Spleen (tissue), 7 donors: ENCODE data around the gene SMARCC2.

Experiments used
- CTCF ChIP-seq, 11 experiments: fragments of 200-600 bp in 7 of 11; fragments of 450-650 bp in 4 of 11; sonication (generic) in 4 of 11; IDR thresholded peaks in 8 of 11; conservative IDR thresholded peaks in 3 of 11; 1 replicate in 7 of 11; 2 replicates in 4 of 11; pipeline versions ENCODE4 v1.4.0 to v1.8.0; 2016 to 2021; ENCODE audit warnings: antibody characterized with exemption in 11 of 11, inconsistent platforms in 4 of 11, mild to moderate bottlenecking in 1 of 11
- POLR2A ChIP-seq, 3 donors: fragments of 450-650 bp; IDR thresholded peaks; one replicate each; pipeline ENCODE4 v1.5.1; 2017; ENCODE audit warnings: antibody characterized with exemption in 3 of 3, mild to moderate bottlenecking in 1 of 3
- POLR2AphosphoS5 ChIP-seq, 3 donors: sonication (generic); formaldehyde crosslinking; IDR thresholded peaks; one replicate each; pipeline ENCODE4 v1.5.1; 2017; ENCODE audit warnings: antibody characterized with exemption in 3 of 3
- donor health status: DM: no; HTN: no; CAD: no; lungs with moderate emphysema.
- donor health status: DM: no; HTN: no; CAD: no.
- donor health status: DM: no; HTN: no; CAD: no.

- TF ChIP-seq CTCF (IDR thresholded peaks at IDR 0.05 in 8 of 11, conservative IDR thresholded peaks at IDR 0.05 in 3 of 11): no peak
- TF ChIP-seq POLR2AphosphoS5 (IDR thresholded peaks at IDR 0.05): no peak
- TF ChIP-seq POLR2A (IDR thresholded peaks at IDR 0.05): no peak
These were observed 65.2 kb downstream of the SMARCC2 start for GRCh38 chr12:56124133-56124532.
